MCF 10A (cell line): ENCODE data around the gene GDE1. TPM values are rescaled to one million over a fixed set of nuclear protein-coding genes. Genes with fewer than 3 reads are reported as not detected.

Experiments used
- BruUV-seq: library from RNA; stranded (reverse); fragments of 400-500 nt; replicated peaks from 2 replicates; lab custom pipeline; 2021; lab: Mats Ljungman, UMichigan
- CTCF ChIA-PET: fragments of 300-600 bp; sonication (Branson Sonifier 250); formaldehyde crosslinking; extraction: SDS; loops from one replicate; lab custom pipeline; 2021; ENCODE audit warnings: antibody characterized with exemption, inconsistent platforms; lab: Yijun Ruan, JAX
- POLR2A ChIA-PET: fragments of 300-600, 350-650 bp; sonication (Branson Sonifier 250); formaldehyde crosslinking; extraction: SDS; loops from one replicate; lab custom pipeline; 2020; ENCODE audit warnings: antibody characterized with exemption, inconsistent platforms; lab: Yijun Ruan, JAX
- DNase-seq: peaks from one replicate; pipeline ENCODE4 v3.0.0-alpha.2; 2018; ENCODE audit not compliant: unreplicated experiment
- H3K27ac Mint-ChIP-seq: one replicate; pipeline ENCODE4 v1.8.0; 2022; ENCODE audit warnings: mild to moderate bottlenecking, low read depth, mixed read lengths; ENCODE audit not compliant: unreplicated experiment
- H3K27me3 Mint-ChIP-seq: one replicate; pipeline ENCODE4 v1.8.0; 2022; ENCODE audit warnings: mixed read lengths; ENCODE audit not compliant: insufficient read depth, unreplicated experiment
- H3K36me3 Mint-ChIP-seq: one replicate; pipeline ENCODE4 v1.8.0; 2022; ENCODE audit warnings: mild to moderate bottlenecking, moderate library complexity, mixed read lengths; ENCODE audit not compliant: insufficient read depth, unreplicated experiment
- H3K4me1 Mint-ChIP-seq: one replicate; pipeline ENCODE4 v1.8.0; 2022; ENCODE audit warnings: mixed read lengths; ENCODE audit not compliant: insufficient read depth, unreplicated experiment
- H3K4me3 Mint-ChIP-seq: one replicate; pipeline ENCODE4 v1.8.0; 2022; ENCODE audit warnings: mild to moderate bottlenecking, moderate library complexity, mixed read lengths; ENCODE audit not compliant: unreplicated experiment
- H3K9me3 Mint-ChIP-seq: one replicate; pipeline ENCODE4 v1.8.0; 2022; ENCODE audit warnings: mixed read lengths; ENCODE audit not compliant: unreplicated experiment
- CTCF ChIP-seq: fragments of 200-600 bp; IDR thresholded peaks from one replicate; pipeline ENCODE4 v1.8.0; 2022; ENCODE audit warnings: antibody characterized with exemption, mild to moderate bottlenecking; ENCODE audit not compliant: unreplicated experiment
- intact Hi-C: fragments of 100-400 bp; cut with micrococcal nuclease; formaldehyde crosslinking; loops from 2 replicates; pipeline ENCODE4 v1.14.1; 2022
- total RNA-seq: library from RNA; stranded (reverse); gene quantifications from 2 replicates; pipeline ENCODE4 v1.2.3, GENCODE V29; 2022

Gene GDE1
- total RNA-seq, 1 experiment from 2014 or later = 44.9 TPM

GRCh38 chr16:19499481-19499880 lies 22.4 kb downstream of the GDE1 start:
- ChIA-PET CTCF (interaction anchor here (0.6 to 14.3 kb wide), 3 partner anchors 38 to 413 kb away, joined by 4 to 328 read pairs (median 55); no protein-coding TSS in a partner anchor), POLR2A (interaction anchor here (1.3 kb wide), 1 partner anchor 102 kb away, joined by 5 read pairs; no protein-coding TSS in a partner anchor)
- no peak for TF ChIP-seq CTCF
- BruUV-seq = no TSS peak
- H3K36me3 Mint-ChIP-seq = peaks cover 58% of the 10 kb centered on the region
- intact Hi-C loops = no loop called here
- peaks cover 8% of the 10 kb centered on the region for H3K4me1 Mint-ChIP-seq
- no peak for DNase-seq
- no peak overlapping the region for H3K27ac Mint-ChIP-seq
- H3K27me3 Mint-ChIP-seq = no peaks in the 10 kb centered on the region
- H3K9me3 Mint-ChIP-seq = no peaks in the 10 kb centered on the region
- H3K4me3 Mint-ChIP-seq = no peak overlapping the region

DNA sequence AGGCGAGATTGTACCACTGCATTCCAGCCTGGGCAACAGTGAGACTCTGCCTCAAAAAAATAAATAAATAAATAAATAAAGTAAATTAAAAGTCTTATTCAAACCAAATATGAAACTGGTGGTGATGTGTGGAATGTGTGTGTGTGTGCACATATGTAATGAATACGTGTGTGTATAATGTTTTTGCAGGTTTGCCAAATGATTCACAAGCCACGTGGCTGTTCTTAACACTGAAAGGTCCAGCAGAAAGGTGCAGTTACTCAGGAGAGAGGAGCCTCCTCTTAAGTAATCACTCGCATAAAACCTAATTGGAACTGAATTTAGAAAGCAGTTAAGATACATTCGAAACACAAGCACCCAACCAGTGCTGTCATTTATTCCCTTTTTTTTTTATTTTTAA lies 22.9 kb downstream of the GDE1 start:
- DNase-seq = peak; percentile 34
- Mint-ChIP-seq H3K4me3 (no peak overlapping the region), H3K27ac (no peak overlapping the region), H3K9me3 (no peaks in the 10 kb centered on the region), H3K4me1 (peaks cover 8% of the 10 kb centered on the region), H3K27me3 (no peaks in the 10 kb centered on the region), H3K36me3 (peaks cover 57% of the 10 kb centered on the region)
- ChIA-PET POLR2A (interaction anchor here (1.3 kb wide), 1 partner anchor 102 kb away, joined by 5 read pairs; no protein-coding TSS in a partner anchor), CTCF (interaction anchor here (0.6 to 14.3 kb wide), 2 partner anchors 38 to 109 kb away, joined by 4 to 328 read pairs; no protein-coding TSS in a partner anchor)
- no TSS peak for BruUV-seq
- no peak for TF ChIP-seq CTCF
- intact Hi-C loops = no loop called here

GRCh38 chr16:19497176-19497575 lies 24.7 kb downstream of the GDE1 start:
- peaks cover 8% of the 10 kb centered on the region for H3K4me1 Mint-ChIP-seq
- peaks cover 40% of the 10 kb centered on the region for H3K36me3 Mint-ChIP-seq
- CTCF ChIA-PET = no interaction called here
- TF ChIP-seq CTCF = no peak
- POLR2A ChIA-PET = no interaction called here
- no TSS peak for BruUV-seq
- no peak for DNase-seq
- intact Hi-C loops = no loop called here
- H3K4me3 Mint-ChIP-seq = no peak overlapping the region
- H3K9me3 Mint-ChIP-seq = no peaks in the 10 kb centered on the region
- H3K27ac Mint-ChIP-seq = no peak overlapping the region
- H3K27me3 Mint-ChIP-seq = no peaks in the 10 kb centered on the region

DNA sequence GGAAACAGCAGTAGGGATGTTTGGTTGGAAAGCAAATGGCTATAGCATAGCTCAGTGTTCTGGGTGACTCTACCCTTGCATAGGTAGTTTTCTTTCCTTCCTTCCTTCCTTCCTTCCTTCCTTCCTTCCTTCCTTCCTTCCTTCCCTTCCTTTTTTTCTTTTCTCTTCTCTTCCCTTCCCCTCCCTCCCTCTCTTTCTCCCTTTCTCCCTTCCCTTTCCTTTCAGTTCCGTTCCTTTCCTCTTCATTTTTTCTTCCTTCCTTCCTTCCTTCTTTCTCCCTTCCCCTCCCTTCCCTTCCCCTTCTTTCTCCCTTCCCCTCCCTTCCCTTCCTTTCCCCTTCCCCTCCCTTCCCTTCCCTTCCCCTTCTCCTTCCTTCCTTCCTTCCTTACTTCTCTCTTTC lies 31.3 kb downstream of the GDE1 start:
- no peak for DNase-seq
- no peak for TF ChIP-seq CTCF
- no TSS peak for BruUV-seq
- no peak overlapping the region for H3K4me3 Mint-ChIP-seq
- ChIA-PET CTCF (interaction anchor here (1.7 kb wide), 1 partner anchor 404 kb away, joined by 3 read pairs; no protein-coding TSS in a partner anchor), POLR2A (no interaction called here)
- no peak overlapping the region for H3K27ac Mint-ChIP-seq
- peaks cover 5% of the 10 kb centered on the region for H3K36me3 Mint-ChIP-seq
- no peaks in the 10 kb centered on the region for H3K9me3 Mint-ChIP-seq
- H3K4me1 Mint-ChIP-seq = no peaks in the 10 kb centered on the region
- intact Hi-C loops = no loop called here
- no peaks in the 10 kb centered on the region for H3K27me3 Mint-ChIP-seq
